KBM-7 (cell line): Measurements from ENCODE around the gene UIMC1.
A peak's percentile ranks its signal among the peaks of the same experiment; 100 is the strongest.
"Not testable (repeated sequence)": the region's sequence is repeated elsewhere in the genome, so short reads cannot be mapped to it uniquely, and the experiment has no call there.

ENCODE experiments used
- DNase-seq: peaks from one replicate; pipeline ENCODE4 v3.0.0-alpha.2; 2015
- in situ Hi-C: fragments of 300-500 bp; cut with MboI; formaldehyde crosslinking; loops from 2 replicates; pipeline ENCODE4 v1.14.3; 2020; ENCODE audit warnings: low sequenced_read_pairs, low pct_unique_long_range_greater_than_20kb, mixed read lengths

UIMC1 gene

DNA sequence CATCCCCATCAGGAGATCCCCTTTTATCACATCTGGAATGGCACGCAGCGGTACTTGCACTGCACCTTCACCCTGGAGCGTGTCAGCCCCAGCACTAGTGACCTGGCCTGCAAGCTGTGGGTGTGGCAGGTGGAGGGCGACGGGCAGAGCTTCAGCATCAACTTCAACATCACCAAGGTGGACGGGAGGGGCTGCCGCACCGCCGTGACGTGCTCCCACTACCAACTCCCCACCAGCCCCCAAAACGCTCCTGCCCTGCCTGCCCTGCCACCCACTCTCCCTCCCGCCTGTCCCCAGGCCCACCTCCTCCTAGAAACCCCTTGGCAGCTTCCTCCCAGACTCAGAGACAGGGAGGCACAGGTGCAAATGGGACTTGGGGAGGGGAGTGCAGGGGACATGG is 128.1 kb downstream of the UIMC1 start:
- DNase-seq = no peak
- in situ Hi-C loops = no loop called here

DNA sequence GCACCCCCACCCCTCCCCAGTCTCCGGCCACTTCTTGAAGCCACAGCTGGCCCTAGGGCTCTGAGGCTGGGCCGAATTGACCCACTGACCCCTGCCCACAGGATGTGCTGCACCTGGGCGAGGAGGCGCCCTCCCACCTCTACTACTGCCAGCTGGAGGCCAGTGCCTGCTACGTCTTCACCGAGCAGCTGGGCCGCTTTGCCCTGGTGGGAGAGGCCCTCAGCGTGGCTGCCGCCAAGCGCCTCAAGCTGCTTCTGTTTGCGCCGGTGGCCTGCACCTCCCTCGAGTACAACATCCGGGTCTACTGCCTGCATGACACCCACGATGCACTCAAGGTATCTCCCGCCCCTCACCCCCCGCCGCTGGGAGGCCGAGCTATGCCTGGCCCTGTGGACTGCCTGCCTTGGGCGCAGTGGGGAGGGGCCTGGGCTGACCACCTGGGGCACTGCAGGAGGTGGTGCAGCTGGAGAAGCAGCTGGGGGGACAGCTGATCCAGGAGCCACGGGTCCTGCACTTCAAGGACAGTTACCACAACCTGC is 128.7 kb downstream of the UIMC1 start:
- in situ Hi-C loops = no loop called here
- DNase-seq = no peak

DNA sequence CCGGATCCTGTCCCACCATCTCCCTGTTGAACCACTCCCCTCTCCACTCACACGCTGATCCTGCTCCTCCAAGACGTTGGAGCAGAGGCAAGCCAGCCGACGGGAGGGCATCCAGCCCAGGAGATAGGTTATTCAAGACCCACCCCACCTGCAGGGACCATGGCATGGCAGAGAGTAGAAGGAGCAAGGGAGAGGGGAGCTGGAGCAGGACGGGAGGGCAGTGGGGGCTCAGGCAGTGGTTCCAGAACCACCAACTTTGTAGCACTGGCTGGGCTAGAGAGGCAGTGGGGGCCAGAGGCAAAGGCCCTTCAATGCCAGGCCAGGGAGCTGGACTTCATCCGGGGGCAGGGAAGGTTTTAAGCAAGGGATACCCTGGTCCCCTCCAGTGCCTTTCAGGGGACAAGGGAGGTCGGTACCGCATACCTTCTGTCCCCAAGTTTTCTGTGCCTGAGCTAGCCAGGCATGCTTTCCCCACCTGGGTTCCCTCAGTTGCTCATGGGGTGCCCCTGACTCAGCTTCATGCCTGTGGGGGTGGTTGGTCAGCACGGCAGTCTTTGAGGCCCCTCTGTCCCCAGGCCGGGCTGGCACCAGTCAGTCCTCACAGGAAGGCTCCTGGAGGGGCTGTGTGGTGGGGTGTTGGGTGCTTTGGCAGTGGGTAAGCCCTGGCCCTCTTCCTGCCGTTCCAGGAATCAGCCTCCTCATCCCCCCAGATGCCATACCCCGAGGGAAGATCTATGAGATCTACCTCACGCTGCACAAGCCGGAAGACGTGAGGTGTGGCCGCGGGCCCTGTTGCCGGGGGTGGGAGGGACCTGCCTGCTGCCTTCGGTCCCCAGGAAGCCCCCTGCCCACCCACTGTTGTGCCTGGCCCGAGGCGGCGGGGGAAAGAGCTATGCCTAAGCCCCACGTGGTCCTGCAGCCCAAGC is 129.8 kb downstream of the UIMC1 start:
- DNase-seq = no peak
- in situ Hi-C loops = no loop called here

DNA sequence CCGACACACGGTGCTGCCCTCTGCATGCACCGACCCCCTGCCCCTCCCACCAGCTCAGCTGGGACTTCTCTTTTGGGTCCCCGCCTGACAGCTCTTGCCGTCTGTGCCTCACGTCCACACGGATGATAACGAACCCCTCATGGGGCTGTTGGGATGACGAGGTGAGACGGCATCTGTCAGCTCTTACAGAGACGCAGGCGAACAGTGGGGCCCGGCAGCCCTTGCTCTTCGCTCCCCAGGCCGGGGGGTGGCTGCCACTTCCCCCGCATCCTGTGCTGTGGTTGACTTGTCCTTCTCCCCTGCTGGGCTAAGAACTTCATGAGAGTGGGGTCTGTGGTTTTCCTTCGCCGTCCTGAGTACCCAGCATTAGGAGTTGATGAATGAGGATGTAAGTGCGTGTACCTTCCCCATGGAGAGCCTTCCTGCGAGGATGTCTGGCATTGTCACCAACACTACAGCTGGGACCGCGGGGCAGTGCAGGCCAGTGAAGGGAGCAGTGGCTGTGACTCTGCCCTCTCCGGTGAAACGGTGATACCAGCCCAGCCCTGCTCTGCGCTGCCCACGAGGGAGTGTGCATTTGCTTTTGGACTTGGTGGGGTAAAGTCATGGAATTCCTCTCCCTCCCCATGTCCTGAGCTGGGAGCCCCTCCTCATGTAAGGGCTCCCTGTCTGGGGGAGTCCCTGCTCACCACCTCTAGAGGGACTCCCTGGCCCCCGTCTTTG is 130.6 kb downstream of the UIMC1 start:
- in situ Hi-C loops = no loop called here
- peak; percentile 84 for DNase-seq

DNA sequence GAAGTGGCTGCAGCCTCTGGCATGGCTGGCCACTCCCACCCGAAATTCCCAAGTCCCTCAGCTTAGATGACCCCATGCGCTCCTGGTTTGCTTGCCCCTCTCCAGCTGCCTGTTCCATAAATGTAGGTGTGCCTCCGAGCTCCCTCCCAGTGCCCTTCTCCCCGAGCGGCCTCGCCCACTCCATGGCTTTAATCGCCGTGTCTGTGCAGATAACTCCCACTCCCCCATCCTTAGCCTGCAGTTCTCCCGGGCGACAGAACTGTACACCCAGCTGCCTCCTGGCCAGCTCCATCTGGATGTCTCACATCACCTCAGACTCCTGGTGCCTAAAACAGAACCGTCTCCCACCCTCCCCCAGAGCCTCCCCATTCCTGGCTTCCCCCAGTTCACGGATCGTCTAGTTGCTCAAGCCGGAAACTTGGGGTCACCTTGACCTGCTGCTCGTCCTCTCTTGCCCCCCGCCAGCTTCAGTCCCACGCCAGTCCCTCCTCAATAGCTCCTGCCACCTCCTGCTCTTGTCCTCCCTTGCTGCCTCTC is 131.5 kb downstream of the UIMC1 start:
- in situ Hi-C loops = no loop called here
- DNase-seq = no peak

DNA sequence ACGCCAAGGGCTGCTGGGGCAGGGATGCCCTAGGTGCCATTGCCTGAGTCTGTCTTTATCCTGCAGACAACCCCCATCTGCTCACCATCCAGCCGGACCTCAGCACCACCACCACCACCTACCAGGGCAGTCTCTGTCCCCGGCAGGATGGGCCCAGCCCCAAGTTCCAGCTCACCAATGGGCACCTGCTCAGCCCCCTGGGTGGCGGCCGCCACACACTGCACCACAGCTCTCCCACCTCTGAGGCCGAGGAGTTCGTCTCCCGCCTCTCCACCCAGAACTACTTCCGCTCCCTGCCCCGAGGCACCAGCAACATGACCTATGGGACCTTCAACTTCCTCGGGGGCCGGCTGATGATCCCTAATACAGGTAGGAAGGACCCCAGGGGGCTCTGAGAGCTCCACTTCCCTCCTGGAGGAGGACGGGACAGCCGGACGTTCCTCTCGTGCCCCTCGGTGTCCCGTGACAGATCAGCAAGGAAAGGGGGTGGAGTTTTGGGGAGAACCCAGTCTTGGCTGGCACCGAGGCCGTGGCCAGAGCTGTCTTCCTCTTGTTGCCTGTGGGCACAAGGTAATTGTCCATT is 132.3 kb downstream of the UIMC1 start:
- in situ Hi-C loops = no loop called here
- no peak for DNase-seq

DNA sequence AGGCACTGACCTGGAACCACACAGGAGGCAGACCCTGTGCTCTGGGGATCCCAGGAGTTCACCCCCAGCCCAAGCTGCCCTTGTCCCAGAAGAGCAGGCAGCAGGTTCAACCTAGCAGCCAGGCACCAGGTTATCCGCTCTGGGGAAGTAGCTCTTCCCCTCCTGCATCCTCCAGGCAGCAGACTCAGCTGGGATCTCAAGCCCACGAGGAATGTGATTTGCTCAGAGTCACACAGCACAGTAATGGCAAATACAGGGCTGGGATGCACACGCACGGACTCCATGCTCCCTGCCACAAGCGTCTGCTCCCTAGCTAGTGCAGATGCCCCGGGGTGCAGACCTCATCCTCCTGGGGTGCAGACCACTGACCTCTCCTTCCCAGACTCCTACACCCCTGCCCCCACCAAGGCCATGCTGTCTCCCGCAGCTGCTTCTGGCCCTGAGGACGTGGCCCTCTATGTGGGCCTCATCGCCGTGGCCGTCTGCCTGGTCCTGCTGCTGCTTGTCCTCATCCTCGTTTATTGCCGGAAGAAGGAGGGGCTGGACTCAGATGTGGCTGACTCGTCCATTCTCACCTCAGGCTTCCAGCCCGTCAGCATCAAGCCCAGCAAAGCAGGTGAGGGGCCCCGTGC is 132.9 kb downstream of the UIMC1 start:
- in situ Hi-C loops = no loop called here
- no peak for DNase-seq

DNA sequence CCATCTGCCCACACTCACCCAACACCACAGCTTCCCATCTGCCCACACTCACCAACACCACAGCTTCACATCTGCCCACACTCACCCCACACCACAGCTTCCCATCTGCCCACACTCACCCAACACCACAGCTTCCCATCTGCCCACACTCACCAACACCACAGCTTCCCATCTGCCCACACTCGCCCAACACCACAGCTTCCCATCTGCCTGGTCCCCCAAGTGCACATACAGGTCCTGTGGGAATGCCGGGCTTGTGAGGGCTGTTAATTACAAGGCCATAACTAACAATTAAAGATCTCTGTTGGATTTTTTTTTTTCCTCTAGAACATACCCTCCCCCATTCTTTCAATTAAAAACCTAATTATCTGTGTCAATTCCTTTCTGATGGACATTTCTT is 133.6 kb downstream of the UIMC1 start:
- DNase-seq, in situ Hi-C loops: not testable (repeated sequence)

DNA sequence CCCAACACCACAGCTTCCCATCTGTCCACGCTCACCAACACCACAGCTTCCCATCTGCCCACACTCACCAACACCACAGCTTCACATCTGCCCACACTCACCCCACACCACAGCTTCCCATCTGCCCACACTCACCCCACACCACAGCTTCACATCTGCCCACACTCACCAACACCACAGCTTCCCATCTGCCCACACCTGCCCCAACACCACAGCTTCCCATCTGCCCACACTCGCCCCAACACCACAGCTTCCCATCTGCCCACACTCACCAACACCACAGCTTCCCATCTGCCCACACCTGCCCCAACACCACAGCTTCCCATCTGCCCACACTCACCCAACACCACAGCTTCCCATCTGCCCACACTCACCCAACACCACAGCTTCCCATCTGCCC is 134.0 kb downstream of the UIMC1 start:
- in situ Hi-C loops, DNase-seq: not testable (repeated sequence)

DNA sequence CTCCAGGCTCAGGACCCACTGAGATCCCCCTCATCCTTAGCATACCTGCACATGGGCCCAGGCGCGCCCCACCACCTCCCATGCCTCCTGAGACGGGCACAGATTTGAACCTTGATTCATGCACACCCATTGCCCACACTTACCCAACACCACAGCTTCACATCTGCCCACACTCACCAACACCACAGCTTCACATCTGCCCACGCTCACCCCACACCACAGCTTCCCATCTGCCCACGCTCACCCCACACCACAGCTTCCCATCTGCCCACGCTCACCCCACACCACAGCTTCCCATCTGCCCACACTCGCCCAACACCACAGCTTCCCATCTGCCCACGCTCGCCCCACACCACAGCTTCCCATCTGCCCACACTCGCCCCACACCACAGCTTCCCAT is 135.9 kb downstream of the UIMC1 start:
- DNase-seq, in situ Hi-C loops: not testable (repeated sequence)

DNA sequence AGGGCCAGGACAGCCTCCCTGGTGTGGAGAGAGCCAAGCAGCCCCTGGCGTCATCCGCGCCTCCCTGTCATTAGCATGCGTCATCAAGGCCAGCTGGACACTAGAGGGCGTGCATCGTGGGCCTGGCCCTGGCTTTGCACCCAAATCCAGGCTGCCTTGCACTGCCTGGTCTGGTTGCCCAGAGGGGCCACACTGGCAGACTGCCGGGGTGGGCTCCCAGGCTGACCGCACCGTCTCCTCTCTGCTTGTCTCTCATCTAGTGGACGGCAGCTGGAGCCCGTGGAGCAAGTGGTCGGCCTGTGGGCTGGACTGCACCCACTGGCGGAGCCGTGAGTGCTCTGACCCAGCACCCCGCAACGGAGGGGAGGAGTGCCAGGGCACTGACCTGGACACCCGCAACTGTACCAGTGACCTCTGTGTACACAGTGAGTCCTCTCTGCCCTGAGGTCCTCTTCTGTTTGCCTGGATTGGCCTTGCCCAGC is 136.4 kb downstream of the UIMC1 start:
- DNase-seq = no peak
- in situ Hi-C loops = no loop called here

DNA sequence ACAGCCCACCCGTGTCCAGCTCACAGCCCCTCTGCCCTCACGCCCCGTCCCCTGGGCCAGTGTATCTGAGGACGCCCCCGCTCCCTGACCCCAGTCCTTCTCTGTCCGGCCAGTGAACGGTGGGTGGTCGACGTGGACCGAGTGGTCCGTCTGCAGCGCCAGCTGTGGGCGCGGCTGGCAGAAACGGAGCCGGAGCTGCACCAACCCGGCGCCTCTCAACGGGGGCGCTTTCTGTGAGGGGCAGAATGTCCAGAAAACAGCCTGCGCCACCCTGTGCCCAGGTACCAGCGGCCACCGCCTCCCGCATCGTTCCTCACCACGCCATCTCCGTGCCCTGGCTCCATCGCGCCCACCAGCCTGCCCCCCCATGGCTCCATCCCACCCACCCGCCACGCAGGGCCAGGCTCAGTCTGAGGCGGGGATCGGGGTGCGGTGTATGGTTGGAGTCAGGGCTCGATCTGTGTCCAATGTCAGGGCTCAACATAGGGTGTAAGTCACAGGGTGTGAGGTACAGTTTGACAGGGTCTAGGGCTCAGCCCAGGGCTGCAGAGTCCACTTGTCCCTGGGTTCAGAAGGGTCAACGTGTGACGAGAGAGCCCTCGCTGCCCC is 137.0 kb downstream of the UIMC1 start:
- no peak for DNase-seq
- in situ Hi-C loops = no loop called here

DNA sequence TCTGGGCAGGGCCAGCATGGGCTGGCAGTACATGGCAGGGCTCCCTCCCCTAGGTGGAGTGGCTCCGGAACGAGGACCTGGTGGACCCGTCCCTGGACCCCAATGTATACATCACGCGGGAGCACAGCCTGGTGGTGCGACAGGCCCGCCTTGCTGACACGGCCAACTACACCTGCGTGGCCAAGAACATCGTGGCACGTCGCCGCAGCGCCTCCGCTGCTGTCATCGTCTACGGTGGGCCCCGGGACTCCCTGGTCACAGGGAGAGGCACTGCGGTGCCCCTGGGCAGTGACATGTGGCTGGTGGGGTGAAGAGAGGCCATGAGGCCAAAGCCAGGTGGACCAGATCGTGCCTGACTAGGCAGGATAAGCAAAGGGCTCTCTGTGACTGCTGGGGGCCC is 137.8 kb downstream of the UIMC1 start:
- in situ Hi-C loops = no loop called here
- no peak for DNase-seq

DNA sequence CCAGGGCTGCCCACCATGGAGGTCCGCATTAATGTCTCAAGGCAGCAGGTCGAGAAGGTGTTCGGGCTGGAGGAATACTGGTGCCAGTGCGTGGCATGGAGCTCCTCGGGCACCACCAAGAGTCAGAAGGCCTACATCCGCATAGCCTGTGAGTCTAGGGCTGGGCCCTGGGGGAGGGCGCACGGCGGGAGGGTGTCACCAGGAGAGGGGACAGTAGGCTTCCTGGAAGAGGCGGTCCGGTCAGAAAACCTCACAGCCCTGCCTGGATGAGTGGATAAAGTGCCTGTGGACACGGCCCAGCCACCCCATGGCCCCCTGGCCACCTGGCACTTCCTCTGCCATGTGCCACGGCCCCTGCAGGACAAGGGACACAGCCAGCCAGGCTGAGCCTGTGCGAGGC is 138.5 kb downstream of the UIMC1 start:
- no peak for DNase-seq
- in situ Hi-C loops = no loop called here

DNA sequence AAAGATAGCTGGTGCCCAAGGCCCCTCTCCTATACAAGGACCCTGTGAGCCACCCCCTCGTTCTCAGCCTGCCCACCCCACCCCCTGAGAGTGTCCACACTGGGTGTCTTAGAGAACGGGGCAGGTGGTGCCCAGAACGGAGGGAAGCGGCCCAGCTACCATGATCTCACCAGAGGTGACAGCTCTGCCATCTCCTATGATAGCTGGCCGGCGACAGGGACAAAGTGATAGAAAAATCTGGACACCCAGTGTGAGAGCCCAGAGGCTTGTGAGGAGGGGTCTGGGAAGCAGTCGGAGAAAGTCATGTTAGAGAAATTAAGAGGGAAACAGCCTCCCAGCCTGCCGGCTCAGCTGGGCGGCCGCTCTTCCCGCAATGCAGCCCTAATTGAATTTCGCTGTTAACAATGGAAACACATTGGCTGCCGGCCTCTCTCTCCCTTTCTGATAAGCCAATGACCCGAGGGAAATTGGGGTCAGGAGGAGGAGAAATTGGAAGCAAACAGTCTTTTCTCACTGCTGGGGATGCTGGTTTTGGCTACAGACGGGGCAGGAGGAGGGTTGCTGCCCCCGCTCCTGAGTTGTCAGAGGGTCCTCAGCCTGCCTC is 139.8 kb downstream of the UIMC1 start:
- in situ Hi-C loops = no loop called here
- DNase-seq = no peak

DNA sequence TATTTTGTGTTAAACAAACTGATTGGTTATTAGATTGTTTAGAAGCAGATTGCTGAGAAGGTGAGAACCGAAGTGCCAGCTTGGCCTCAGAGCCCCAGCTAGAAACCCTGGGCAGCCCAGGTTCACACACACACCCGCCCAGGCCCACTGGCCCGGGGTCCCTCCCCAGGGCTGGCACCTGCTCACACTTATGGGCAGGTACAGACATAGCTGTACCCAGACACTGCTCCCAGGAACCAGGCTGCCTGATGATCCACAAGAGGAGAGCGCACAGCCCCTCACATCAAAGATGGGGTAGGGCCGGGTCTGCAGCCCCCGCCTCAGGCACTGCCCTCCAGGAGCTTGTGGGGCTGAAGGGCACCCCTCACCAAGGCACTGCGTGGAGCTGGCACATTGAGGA is 140.6 kb downstream of the UIMC1 start:
- in situ Hi-C loops = no loop called here

DNA sequence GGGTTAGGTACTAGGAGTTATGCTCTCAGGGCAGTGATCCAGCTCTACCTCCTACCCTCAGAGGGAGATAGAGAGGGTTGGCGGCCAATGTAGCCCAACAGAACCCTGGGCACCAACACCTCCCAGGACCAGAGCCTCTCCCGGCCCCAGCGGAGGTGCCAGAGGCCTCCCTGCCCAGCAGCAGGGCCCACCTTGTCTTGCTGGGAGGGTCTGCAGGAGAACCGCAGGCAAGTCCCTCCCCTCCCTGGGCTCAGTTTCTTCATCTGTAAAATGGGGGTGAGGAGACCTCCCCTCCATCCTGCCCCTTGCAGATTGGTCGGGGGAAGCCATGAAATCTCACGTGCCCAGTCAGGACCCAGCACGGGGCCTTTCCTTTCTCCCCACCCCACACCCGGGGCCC is 141.8 kb downstream of the UIMC1 start:
- no peak for DNase-seq
- in situ Hi-C loops = no loop called here

More for the DNA sequence above, 140.6 kb downstream of the UIMC1 start:
- no peak for DNase-seq

DNA sequence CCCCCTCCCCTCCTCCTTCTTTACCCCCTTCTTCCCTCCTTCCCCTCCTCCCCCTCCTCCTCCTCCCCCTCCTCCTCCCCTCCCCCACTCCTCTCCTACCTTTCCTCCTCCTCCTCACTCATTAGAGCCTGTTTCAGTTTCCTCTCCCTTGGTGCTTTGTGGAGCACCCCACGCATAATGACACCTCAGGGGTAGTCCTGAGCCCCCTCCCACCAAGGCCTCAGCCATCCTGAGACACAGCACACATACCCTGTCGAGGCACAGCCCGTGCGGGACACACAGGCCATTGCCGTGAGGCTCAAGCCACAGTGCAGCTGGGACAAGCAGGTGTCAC is 142.8 kb downstream of the UIMC1 start:
- no peak for DNase-seq
- in situ Hi-C loops = no loop called here
